ENCODE measurements around the gene TMEM200A.

The TMEM200A gene

GRCh38 chr6:130379223-130379622 is 13.4 kb downstream of the TMEM200A start:
- DNase-seq, result no peak

DNA sequence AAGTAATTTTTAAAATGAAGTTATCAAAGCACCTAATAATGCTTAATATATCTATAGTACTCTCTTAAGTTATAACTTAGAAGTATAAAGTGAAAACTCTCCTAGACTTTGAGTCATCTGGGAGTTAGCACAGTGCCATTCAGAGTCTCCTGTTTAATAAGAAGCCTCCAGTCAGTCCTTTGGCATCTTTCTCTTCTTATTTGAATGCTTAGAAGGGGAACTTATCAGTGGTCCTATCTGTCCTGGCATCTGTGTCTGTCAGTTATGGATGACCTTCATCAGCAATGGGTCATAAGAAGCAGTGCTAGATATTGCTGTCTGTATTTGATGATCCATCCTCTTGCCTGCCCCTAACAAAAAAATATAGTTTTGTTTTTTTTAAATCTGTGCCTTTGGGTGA is 15.2 kb downstream of the TMEM200A start:
- DNase-seq, result no peak

DNA sequence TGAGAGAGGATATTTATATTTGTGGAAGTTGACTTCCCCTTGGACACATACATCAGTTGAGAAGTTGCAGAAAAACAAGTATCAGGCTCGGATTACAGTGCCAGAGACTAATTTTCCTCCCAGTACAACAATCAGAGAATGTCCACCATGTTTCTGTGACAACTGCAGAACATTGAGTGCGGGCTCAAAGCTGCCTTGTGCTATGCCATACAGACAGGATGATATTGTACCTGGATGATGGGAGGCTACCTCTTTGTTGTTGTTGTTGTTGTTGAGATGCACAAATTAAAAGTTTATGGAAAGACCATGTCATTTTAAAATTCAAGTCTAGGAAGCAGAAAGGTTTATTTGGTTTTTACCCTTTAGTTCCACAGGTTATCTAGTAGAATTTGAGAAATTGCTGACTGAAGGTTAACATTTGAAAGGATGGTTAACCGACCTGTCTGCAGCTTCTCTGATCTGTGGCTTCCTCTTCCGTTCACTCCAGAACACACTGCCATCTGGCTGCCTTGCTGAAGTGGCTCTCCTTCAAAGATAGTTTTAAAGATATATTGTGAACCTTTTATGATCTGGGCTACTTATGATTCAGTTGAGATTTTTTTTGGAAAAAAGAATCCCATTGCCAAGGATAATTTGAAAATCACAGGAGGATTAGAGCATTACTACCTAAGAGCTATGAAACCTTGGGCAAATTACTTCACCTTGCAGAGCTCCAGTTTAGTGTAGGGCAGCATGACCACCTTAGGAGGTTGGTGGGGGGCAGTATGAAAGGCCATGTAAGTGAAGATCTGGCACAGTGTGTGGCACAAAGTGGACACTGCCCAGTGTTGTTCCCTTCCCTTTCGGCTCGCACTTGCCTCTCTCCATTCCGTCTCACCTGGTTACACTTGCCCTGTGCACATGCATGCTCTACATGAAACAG is 15.9 kb downstream of the TMEM200A start:
- DNase-seq, result peak; percentile 52

- no peak for DNase-seq
These were observed 17.2 kb downstream of the TMEM200A start for GRCh38 chr6:130382872-130383490.

DNA sequence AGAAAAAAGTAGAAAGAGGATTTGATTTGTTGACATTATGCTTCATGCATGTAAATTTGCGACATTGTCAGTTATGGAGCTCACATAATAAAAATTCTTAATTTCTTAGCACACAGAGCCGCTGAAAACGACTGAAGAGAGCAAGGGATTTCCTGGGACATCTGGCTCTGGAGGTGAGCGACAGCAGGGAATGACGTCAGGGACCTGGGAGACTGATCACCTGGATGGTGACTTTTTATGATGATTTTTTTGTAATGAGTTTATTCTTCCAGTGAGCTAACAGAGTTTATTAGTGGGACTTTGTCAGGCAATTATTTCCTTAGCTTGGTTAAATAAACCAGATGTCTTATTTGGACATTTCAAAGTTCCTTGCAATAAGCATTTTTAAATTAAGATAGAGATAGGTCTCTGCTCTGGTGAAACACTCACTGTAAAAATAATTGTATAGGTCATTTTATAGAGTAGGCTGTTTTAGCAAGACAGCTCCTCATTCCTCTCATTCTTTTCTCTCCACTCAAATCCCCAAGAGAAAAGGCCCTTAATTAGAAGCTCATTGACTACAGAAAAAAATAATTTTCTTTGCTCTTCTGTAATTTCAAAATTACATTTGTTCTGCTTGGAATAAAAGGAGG is 19.4 kb downstream of the TMEM200A start:
- no peak for DNase-seq

DNA sequence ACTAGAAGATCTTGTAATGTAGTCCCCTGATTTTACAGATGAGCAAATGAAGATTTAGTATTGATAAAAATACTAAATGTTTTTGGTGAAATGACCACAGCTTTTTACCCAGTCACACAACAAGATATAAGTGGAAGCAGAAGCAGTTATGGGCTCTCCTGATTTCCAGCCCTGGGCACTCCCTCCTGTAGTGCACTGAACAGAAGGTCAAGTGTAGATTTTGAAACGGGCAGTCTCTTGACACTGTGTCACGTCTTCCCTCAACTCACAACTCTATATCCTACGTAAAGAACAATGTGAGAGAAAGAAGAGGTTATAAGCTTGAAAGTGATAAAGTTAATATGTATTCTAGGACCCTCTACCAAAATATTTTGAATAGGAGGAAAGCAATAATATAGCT is 23.3 kb downstream of the TMEM200A start:
- no peak for DNase-seq

GRCh38 chr6:130390890-130391289 is 25.1 kb downstream of the TMEM200A start:
- DNase-seq, result no peak

- no peak for DNase-seq
These were observed 27.5 kb downstream of the TMEM200A start for GRCh38 chr6:130393306-130393705.

- no peak for DNase-seq
These were observed 28.4 kb downstream of the TMEM200A start for GRCh38 chr6:130394246-130394645.

DNA sequence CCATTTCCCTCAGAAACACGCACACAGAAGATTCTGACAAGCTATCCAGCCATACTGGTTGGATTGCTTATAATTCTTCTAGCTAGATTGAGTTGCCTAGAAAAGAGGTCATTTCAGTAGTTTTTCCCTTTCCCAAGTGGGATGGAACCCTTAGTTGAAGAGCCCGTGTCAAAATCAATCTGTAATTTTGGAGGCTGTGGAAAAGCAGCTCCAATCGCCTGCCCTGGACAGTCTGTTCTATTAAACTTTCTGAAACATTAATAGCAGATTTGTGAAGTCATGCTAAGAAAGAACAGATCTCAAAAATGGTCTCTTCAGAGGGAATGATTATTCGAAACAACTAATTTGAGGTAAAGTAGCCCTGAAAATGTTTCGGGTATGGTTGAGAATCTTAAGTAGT is 29.3 kb downstream of the TMEM200A start:
- DNase-seq, result no peak

DNA sequence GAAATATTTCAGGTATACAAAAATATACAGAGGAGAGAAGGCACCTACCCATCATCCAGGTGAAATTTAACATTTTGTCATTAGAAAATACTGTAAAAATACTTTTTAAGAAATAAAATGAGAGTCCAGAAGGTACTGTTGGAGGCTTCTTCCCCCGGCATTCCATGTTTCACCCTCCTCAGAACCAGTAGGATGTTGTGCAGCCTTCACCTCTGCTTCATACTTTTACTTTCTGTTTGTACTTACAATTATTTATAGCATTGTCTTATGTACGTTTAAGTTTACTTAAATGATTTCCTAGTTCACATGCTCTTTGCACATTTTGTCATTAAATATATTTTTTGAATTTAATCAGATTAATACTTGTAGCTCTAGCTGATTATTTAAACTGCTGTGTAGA is 30.9 kb downstream of the TMEM200A start:
- DNase-seq, result no peak

- no peak for DNase-seq
These were observed 39.7 kb downstream of the TMEM200A start for GRCh38 chr6:130405549-130405948.

DNA sequence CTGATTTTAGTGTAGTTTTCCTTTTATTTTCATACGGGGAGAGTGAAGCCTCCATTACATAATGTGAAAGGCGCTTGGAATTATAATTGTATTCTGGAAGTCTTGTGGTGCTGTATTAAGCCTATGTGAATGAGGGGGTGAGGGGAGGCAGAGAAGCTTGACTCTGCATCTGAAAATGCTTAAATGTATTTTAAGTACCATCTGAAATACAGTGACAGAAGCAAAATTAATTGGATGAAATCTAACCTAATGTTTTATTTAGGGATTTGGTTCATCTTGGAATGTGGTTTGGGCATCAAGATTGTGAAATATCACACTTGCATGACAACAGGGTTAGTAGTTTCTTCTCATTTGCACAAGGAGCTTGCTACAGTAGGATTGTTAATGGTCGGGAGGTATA is 41.2 kb downstream of the TMEM200A start:
- no peak for DNase-seq

GRCh38 chr6:130409418-130410100 is 43.7 kb downstream of the TMEM200A start:
- no peak for DNase-seq

DNA sequence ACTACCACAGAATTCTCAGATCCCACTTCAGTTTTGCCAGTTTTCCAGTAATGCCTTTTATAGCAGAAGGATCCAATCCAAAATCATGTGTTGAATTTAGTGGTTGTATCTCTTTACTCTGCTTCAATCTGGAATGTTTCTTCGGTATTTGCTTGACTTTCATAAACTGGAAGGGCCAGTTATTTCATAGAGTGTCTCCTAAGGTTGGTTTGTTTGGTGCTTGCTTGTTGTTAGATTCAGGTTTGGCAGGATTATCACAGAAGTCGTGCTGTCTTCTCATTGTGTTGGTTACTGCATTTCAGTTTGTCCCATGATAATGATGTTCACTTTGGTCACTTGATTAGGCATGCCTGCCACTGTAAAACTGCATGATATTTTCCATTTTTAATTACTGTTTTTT is 45.7 kb downstream of the TMEM200A start:
- no peak for DNase-seq

DNA sequence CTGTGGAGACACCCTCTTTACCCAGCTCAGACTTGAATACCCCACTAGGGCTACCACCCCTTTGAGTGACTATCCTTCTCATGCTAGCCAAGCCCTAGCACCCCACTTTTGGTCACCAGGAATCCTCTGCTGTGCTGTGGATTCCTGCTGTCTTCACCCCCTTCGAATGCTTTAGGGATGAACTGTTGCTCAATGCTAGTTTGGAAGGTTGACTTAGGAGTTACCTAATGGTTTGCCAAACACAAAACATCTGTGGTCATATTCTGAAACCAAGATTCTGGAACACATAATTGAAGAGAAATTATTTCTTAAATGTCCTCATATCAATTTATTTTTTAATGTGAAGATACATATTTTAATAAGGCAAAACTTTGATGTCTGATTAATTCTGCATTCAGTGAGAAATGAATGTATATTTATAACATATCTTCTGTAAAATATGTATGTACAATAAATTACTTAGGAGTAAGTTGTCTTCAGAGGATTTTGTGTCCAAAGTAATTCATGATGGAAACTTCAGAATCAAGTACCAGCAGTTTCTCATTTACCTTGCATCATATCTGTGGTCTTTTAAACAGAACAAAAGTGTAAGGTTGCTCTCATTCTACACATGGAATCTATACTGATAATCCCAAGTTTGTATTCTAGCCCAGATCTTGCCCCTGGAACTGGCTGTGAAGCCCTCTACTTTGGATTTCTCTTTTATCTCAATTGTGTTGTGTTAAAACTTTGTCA is 46.9 kb downstream of the TMEM200A start:
- no peak for DNase-seq

DNA sequence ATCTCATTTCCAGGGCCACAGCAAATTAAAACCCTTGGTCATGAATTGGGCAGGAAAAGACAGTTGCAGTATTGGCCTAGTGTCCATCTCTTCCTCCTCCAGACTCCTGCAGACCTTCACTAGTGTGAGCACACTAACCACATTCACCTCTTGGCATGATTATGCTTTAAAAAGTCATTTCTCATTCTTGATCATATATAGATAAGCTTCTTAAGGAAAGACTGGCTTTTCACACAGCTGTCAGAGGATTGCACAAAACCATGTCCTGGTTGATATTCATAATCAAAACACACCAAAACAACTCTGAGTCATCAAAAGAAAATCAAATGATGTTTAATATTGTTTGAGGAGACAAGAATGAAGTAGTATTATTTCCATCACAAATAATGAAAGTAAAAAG is 52.1 kb downstream of the TMEM200A start:
- no peak for DNase-seq

- no peak for DNase-seq
These were observed 55.1 kb downstream of the TMEM200A start for GRCh38 chr6:130420911-130421310.

DNA sequence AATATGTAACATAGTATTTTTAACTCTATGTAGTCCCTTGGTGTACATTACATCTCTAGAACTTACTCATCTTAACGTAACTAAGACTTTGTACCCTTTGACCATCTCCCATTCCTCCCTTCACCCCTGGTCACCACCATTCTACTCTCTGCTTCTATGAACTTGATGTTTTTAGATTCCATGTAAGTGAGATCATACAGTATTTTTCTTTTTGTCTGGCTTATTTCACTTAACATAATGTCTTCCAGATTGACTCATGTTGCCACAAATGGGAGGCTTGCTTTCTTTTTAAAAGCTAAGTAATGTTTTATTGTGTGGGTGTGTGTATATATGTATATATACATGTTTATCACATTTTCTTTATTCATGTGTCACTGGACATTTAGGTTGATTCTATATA is 55.8 kb downstream of the TMEM200A start:
- no peak for DNase-seq

DNA sequence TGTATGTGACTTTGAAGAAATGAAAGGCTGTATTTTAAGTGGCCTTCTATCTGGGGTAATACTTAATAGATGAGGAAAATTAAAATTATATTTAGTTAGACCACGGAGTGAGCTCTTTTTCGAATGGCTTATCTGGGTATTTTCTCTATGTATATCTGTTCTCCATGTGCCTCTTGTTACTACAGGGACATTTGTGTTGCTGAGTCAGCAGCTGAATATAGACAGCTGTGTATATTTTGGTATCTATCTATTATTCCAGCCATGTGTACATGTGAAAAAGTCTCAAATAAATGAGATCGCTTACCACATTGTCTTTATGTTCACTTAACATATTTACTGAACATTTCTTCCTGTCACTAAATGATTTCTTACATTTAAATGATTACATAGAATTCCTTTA is 57.2 kb downstream of the TMEM200A start:
- DNase-seq, result no peak

DNA sequence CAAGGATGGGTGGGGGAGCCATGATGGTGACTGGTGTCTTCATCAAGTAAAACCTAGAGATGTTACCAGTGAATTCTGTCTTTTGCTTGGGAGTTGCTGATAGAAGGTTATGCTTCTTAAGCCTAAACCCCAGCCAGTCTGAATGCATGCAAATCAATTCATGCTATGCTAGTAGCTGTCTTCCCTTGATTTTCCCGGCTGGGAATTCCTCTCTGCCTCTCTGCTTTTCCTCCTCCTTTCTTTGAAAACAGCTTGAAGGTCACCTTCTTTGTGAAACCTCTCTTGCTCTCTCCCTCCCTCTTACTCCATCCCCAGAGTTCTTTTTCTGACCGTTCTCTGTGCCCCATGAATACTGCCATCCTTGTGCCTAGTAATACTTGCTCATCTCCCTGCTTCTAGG is 58.9 kb downstream of the TMEM200A start:
- DNase-seq, result no peak

- no peak for DNase-seq
These were observed 59.7 kb downstream of the TMEM200A start for GRCh38 chr6:130425537-130425936.

Measured in CD4-positive, alpha-beta T cell treated with Interleukin-6 for 4 hours (primary cell).